GM21423 (cell line): ENCODE data around the gene INPP5J.
A peak's percentile ranks its signal among the peaks of the same experiment; 100 is the strongest.
"Not testable (repeated sequence)": the region's sequence is repeated elsewhere in the genome, so short reads cannot be mapped to it uniquely, and the experiment has no call there.

Source experiments
- ATAC-seq: cut with Tn5 transposase; IDR thresholded peaks from one replicate; pipeline ENCODE4 v1.9.1; 2021; ENCODE audit warnings: mild to moderate bottlenecking, moderate library complexity; ENCODE audit not compliant: unreplicated experiment

The INPP5J gene, protein sequence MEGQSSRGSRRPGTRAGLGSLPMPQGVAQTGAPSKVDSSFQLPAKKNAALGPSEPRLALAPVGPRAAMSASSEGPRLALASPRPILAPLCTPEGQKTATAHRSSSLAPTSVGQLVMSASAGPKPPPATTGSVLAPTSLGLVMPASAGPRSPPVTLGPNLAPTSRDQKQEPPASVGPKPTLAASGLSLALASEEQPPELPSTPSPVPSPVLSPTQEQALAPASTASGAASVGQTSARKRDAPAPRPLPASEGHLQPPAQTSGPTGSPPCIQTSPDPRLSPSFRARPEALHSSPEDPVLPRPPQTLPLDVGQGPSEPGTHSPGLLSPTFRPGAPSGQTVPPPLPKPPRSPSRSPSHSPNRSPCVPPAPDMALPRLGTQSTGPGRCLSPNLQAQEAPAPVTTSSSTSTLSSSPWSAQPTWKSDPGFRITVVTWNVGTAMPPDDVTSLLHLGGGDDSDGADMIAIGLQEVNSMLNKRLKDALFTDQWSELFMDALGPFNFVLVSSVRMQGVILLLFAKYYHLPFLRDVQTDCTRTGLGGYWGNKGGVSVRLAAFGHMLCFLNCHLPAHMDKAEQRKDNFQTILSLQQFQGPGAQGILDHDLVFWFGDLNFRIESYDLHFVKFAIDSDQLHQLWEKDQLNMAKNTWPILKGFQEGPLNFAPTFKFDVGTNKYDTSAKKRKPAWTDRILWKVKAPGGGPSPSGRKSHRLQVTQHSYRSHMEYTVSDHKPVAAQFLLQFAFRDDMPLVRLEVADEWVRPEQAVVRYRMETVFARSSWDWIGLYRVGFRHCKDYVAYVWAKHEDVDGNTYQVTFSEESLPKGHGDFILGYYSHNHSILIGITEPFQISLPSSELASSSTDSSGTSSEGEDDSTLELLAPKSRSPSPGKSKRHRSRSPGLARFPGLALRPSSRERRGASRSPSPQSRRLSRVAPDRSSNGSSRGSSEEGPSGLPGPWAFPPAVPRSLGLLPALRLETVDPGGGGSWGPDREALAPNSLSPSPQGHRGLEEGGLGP

DNA sequence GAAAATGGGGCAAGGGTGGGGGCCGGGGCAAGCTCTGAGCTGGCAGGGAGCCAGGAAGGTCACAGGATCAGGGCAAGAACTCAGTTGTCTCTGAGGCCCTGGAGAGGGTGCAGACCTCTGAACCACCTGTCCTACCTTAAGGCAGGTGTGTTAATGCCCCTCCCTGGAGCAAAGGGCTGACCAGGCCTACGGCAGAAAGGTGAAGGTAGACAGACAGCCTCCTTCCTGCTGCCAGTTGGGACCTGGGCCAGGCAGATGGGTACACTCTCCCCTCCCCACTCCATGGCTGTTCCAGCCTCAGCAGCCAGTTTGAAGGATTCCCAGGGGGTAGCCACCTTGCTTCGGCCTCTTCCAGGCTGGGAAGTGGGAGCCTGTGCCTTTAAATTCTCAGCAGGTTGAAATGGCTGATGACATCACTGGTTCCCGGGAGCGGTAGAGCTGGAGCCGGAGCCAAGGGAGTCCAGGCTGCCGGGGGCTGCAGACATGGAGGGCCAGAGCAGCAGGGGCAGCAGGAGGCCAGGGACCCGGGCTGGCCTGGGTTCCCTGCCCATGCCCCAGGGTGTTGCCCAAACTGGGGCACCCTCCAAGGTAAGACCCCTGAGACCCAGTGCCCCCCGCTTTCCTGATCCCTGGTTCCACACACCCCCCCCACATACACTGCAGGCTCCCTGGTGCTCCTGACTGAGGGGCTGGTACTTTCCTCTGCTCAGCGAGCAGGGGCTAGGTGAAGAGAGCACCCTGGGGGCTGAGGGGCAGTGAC is at the start of gene INPP5J:
Gene INPP5J (plus strand): TSS at position 435 of the 760 bp plus-strand sequence. CDS start 49 bp downstream, at position 484.
- no peak for ATAC-seq

DNA sequence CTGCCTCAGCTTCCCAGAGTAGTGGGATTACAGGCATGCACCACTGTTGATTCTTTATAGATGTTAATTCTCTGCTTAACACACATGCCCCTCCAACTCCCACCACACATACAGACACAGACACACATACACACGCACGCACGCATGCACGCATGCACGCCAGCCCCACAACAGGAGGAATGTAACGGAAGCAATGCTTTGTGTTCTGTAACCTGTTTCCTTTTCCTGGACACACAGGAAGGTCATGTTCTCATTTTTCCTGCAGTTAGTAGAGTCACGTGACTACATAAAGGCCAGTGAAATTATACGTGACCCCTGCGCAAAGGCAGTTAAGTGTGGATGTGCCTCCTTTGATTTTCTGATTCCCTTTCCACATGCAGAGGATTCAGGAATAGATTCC is 49.6 kb upstream of the INPP5J start:
- not testable (repeated sequence) for ATAC-seq

DNA sequence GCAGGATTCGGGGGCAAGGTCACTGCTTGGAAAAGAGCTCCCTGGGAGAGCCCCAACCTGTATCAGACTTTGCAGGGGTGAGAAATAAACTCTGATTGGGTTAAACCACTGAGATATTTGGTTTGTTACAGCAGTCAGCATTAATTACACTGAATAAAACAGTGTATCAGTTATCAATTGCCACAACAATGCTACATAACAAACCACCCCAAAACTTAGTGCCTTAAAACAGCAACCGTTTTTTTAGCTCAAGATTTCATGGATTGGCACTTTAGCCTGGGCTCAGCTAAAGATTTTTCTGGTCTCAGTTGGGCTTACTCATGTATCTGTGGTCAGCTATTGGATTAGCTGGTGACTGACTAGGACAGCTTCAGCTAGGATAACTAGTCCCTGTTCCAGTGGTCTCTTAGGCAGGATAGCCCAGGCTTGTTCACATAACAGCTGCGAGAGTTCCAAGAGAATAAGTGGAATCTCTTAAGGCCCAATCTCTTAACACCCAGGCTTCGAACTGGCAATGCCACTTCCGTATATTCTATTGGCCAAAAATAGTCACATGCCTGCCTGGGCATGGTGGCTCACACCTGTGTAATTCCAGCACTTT is 49.1 kb upstream of the INPP5J start:
- not testable (repeated sequence) for ATAC-seq

DNA sequence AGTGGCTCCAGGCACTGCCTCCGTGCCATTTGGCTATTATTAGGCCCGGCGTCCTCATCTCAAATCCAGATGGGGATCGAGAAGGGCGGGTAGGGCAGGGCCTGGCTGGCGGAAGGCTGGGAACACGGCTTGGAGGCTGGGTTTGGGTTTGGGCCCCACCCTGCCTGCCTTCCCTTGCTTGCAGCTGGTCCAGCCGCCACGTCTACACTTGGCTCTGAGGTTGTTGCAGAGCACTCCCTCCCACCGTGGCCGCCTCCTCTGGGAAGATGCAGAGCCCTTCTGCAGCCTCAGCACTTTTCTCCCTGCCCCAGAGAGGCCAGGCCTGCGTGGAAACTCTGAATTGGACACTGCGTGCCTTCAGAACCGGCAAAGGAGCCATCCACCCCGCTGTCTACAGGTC is 46.8 kb upstream of the INPP5J start:
- ATAC-seq: no peak

DNA sequence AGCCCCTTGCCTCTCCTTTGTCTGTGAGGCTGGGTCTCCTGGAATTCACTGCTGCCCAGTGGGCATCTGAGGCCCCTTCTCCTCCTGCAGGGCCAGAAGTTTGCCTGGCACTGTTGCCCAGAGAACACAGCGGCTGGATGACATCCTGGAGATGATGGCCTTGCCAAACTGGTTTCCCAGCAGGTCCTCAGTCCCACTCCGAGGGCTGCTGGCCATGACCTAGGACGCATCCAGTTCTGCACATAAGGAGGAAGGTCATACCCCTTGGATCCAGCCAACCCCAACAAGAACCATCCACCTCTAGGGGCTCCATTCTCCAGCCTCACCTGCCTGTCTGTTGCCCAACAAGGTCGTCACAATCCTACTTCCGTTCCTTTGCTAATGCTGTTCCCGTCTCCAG is 45.1 kb upstream of the INPP5J start:
- ATAC-seq: no peak

DNA sequence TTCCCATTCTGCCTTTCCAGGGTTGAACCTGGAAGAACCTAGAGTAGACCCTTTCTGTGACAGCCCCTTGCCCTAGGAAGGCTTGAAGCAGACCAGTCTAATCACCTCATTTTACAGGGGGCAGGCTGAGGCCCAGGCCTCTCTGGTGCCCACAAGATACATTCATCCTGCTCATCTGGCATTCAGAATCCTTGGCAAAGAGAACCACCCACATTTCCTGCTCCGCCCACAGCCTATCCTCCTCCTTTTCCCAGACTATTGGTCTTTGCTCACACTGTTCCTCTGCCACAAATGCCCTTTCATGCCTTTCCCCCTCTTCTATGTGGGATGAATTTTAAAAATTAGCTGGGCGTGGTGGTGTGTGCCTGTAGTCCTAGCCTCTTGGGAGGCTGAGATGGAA is 44.4 kb upstream of the INPP5J start:
- ATAC-seq: not testable (repeated sequence)

DNA sequence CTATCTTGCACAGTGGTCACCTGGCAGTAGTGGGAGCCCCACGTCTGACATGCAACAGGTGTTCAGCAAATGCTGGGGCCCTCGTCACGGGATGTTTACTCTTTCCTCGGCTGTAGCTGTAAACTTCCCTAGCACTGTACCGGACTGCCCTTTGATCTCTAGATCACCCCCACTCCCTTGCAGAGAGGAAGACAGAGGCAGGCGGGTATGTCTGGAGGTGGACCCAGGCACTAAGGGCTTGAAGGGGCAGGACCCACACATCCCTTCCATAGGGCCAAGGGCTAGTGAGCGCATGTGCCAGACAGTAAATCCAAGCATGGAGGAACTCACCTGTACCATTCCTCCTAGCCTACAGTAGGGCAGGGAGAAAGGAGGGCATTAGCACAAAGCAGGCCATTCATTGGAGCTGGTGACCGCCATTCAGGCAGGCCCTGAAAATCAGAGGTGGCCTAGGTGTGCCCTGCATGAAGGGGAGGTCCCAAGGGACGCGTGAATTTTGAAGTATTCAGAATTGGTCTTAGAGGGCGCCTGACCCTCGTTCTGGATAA is 43.6 kb upstream of the INPP5J start:
- ATAC-seq: no peak

DNA sequence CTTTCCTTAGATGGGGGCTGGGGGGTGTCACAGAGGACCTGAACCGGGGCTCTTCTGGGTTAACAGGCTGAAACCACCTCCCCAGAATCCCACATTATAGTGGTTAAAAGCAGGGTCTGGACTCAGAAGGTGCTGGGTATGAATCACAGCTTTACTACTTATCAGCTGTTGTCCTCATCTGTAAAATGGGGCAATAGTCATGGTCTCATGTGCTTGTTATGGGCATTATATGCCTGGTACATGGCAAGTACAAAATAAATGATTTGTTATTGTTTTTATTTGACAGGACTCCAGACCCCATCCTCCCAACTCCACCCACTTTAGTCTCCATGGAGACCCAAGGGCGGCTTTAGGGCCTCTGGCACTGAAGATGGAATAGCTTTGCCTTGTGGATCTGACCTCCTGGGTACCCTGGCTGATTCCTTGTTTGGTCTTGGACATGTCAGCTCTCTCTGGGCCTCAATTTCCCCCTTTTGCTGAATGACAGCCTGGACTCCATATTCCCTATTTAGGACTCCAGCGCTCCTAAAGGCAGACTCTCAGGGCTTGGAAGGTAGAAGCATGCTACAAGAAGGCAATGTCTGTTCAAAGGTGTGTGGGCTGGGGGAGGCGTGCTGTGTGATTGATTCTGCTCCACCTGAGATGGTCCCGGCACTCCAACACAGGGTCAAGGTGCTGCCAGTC is 42.5 kb upstream of the INPP5J start:
- no peak for ATAC-seq

DNA sequence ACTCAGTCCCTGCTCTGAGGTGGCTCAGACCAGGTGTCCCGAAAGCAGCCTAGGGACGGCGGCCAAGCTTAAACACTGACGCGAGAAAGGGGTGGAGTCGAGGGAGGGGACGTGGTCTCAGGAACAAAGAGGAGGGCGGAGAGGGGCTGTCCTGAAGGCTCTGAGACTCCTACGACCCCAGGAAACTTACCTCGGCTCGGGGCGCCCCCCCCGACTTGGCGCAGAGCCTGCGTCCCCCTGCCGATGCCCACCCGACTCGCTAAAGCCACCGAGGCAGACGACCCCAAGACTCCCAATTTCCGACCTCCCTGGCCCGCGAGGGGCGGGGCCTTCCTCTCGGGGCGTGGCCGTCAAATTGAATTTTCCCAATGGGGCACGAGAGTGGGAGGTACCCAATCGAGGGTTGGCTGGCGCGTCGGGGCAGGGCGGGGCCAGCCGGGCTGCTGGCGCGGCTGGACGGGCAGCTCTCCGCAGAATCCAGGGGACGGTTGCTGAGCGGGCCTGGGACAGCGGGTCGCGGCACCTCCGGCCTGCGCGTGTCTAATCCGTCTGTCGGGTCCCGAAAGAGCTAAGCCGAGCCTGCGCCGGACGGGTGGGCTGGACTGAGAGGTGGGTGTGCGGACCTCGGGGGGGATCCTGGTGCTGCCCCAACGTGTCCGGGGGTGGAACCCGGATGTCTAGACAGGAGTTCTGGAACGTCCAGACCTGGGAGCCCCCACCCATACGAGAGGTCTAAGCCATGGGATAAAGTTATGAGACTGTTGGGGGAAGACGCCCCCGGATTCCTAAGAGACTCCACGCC is 41.7 kb upstream of the INPP5J start, which contains the start of gene SMTN:
Gene SMTN (plus strand): TSS at position 471 of the 802 bp plus-strand sequence. CDS start 1,941 bp downstream, outside the sequence.
- ATAC-seq: peak; percentile 54

DNA sequence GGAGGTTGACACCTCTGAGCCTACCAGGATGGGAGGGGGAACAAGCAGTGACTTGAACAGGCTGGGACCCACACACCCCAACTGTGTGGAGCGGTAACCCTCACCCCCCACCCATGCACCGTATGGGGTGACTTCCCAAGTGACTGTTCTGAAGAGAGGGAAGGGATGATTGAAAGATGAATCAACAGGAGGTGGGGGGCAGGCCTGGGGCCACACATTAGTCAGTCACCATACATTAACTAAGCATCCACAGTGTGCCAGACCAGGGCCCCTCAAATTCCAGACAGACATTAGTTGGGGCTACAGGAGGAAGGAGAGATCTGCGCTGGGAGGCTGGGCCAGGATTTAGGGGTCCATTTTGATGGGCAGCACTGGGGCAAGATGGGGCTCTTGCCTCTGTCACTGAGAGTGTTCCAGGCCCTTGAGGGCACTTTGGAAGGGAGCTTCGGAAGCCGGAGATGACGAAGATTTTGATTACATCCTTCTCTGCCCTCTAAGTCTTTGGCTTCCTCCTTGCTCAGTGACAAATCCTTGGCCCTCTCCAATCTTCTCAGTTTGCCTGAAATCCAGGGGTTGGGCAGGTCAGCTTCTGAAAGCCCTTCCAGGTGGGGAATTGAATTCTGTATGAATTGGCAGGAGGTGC is 40.7 kb upstream of the INPP5J start:
- ATAC-seq: no peak

DNA sequence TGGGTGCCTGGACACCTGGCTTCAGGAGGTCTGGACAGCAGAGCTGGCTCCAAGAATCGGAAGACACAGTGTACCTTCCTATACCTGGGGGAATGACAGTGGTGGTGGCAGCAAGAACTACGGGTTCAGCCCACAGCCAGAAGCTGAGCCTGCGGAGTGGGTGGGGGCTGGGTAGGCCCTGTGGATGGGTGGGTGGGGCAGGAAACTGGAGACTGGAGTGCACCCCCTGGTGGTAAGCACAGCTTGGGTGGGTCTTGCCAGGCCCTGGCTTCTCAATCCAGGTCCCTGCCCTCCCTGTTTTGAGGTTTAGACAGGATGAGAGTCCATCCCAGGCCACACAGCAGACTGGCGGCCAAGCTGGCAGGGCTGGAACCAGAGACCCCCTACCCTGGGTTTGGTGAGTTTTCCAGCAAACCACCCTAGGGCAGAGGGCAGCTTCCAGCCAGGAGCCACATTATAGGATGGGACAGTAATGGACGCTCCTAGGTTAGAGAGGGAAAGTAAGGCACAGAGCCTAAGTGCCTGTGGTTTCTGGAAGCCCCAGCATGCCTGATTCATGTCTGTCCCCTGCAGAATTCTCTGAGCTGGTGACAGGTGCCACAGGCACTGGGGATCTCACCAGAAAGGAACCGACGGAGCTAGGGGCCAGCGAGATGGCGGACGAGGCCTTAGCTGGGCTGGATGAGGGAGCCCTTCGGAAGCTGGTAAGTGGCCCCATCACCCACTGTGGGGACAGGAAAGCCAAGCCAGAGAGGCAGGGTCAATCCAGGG is 40.0 kb upstream of the INPP5J start:
- ATAC-seq: no peak

DNA sequence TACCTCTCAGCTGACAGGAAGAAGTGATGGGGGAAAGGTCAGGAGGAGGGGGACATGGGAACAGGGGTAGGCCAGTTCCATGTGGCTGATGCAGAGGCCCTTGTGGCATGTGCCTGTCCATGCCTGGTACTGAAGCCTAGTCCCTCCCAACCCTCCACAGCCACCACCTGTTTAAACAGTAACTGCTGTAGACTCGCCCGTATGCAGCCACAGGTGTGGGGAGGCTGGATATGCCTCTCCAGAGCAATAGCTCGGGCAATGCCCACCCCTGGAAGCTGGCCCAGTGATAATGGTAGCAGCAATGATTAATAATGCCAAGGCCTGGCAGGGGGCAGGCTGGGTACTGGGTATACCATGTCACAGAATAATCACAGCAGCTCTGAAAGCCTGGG is 39.4 kb upstream of the INPP5J start:
- no peak for ATAC-seq

DNA sequence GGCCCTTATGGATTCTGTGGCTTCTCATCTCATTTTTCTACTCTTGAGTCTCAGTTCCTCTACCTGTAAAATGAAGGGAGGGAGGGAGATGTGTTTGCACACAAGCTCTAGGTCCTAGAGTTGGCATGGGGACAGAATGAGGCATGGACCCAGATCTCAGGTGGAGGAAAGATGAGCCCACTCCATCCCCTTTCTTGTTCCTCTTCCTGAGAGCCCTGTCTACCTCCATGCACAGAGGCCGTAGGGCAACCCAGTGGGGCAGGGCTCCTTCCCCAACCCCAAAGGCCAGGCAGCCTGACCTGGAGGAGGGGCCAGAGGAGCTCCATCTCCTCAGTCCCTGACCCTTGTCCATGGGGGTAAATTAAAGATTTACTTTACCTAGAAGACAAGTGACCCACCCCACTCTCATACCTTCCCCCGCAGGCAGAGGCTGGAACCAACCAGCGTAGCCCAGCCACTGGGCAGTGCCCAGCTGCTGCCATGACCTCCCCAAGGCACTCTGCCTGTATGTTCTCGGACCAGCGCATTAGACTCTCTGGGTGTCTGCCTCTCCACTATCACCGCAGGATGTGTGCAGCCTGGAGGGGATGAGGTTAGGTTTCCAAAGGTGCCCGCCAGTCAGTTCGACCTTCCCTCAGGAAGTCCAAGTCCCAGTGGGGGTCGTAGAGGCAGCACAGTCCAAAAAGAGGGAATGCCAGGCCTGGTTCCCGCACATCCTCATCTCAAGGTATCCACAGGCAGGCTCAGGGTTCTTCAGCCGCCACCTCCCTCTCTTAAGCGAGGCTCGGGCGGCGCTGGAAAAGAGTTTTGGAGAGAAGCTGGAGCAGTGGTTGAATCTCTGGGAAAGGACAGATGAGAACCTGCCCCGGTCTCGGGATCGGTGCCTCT is 38.6 kb upstream of the INPP5J start:
- ATAC-seq: no peak

DNA sequence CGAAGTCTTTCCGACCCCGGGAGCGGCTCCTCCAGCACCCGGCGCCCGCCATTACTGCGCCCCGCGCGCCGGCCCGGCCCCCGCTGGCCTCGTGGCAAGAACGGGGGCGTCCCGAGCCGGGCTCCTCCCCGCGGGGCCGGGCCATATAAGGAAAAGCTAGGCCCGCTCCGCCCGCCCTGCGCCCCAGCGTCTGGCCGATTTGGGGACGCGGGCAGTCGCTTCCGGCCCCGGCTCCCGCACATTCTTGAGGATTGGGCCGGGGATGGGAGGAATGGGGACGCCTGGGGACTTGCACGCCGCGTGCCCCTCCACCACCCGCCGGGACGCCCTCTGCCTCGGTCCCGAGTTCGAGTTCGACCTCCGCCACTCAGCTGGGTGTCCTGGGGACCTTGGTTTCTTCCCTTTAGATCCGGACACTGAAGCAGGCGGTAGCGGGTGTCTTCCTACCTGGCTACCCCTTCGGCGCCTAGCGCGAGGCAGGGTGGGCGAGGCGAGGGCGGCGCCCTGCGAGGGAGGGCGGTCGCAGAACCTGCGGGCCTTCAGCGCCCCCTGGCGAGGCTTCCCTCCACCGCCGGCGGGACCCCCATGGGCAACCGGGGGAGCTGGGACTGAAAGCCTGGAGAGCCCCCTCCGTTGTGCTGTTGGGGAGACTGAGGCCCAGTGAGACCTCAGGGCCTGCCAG is 37.8 kb upstream of the INPP5J start:
- ATAC-seq: peak; percentile 61

DNA sequence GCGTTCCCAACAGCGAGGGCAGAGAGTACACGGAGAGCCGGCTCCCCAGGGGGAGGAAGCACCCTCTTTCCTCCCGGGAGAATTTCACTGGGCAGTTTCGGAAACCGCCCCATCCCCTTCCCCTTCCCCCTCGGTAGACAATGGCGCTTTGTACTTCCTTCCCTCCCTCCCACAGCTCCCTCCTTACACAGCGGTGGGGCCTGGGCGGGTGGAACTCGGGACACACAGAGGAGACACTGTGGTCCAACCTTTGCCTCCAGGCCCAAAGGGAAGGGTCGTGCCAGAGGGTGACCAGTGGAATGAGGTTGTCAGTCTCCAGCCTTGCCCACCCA is 37.3 kb upstream of the INPP5J start:
- ATAC-seq: no peak

DNA sequence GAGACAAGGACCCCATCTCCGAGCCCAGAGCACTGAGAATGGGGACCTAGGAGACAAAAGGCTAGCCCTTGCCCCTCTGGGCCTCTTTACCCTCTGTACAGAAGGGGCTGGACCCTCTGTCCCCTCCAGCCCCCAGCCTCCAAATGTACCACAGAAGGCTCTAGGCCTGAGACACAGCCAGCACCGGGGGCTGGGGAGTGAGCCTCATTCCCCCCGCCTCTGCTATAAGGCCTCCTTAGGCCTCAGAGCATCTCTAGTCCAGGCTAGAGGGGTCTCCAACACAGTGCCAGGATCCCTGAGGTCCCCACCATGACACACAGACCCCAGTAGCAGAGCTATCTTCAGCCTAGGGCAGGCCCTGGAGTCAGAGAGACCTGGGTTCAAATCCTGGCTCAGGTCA is 36.8 kb upstream of the INPP5J start:
- ATAC-seq: no peak
